ENCODE measurements around the gene MYOCOS.

DNA sequence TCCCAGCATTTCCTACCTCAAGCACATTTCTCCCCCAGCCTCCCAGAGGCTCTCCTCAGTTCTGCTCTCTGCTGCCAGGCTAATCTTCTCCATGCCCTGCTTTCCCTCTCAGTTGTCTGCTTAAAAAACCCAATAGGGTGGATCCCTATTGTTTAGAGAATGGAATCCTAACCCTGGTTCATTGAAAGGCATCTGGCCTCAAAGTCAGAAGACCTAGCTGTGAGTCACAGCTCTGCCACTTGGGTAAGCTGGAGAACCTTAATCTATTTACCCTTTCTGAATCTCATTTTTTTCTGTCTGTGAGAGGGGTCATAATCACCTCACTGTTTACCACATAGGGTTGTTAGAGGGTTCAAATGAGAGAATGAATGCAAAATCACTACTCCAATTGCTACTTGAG, 42.9 kb downstream of the MYOCOS start:
- TF ChIP-seq EP300 (IDR thresholded peaks at IDR 0.05) (no peak), SMC3 (IDR thresholded peaks at IDR 0.05) (no peak)
- TF ChIP-seq, protein P1, sequence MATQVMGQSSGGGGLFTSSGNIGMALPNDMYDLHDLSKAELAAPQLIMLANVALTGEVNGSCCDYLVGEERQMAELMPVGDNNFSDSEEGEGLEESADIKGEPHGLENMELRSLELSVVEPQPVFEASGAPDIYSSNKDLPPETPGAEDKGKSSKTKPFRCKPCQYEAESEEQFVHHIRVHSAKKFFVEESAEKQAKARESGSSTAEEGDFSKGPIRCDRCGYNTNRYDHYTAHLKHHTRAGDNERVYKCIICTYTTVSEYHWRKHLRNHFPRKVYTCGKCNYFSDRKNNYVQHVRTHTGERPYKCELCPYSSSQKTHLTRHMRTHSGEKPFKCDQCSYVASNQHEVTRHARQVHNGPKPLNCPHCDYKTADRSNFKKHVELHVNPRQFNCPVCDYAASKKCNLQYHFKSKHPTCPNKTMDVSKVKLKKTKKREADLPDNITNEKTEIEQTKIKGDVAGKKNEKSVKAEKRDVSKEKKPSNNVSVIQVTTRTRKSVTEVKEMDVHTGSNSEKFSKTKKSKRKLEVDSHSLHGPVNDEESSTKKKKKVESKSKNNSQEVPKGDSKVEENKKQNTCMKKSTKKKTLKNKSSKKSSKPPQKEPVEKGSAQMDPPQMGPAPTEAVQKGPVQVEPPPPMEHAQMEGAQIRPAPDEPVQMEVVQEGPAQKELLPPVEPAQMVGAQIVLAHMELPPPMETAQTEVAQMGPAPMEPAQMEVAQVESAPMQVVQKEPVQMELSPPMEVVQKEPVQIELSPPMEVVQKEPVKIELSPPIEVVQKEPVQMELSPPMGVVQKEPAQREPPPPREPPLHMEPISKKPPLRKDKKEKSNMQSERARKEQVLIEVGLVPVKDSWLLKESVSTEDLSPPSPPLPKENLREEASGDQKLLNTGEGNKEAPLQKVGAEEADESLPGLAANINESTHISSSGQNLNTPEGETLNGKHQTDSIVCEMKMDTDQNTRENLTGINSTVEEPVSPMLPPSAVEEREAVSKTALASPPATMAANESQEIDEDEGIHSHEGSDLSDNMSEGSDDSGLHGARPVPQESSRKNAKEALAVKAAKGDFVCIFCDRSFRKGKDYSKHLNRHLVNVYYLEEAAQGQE (IDR thresholded peaks at IDR 0.05): no peak
- TF ChIP-seq, protein P2, sequence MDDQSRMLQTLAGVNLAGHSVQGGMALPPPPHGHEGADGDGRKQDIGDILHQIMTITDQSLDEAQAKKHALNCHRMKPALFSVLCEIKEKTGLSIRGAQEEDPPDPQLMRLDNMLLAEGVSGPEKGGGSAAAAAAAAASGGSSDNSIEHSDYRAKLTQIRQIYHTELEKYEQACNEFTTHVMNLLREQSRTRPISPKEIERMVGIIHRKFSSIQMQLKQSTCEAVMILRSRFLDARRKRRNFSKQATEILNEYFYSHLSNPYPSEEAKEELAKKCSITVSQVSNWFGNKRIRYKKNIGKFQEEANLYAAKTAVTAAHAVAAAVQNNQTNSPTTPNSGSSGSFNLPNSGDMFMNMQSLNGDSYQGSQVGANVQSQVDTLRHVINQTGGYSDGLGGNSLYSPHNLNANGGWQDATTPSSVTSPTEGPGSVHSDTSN (IDR thresholded peaks at IDR 0.05): no peak
- TF ChIP-seq, protein P3, sequence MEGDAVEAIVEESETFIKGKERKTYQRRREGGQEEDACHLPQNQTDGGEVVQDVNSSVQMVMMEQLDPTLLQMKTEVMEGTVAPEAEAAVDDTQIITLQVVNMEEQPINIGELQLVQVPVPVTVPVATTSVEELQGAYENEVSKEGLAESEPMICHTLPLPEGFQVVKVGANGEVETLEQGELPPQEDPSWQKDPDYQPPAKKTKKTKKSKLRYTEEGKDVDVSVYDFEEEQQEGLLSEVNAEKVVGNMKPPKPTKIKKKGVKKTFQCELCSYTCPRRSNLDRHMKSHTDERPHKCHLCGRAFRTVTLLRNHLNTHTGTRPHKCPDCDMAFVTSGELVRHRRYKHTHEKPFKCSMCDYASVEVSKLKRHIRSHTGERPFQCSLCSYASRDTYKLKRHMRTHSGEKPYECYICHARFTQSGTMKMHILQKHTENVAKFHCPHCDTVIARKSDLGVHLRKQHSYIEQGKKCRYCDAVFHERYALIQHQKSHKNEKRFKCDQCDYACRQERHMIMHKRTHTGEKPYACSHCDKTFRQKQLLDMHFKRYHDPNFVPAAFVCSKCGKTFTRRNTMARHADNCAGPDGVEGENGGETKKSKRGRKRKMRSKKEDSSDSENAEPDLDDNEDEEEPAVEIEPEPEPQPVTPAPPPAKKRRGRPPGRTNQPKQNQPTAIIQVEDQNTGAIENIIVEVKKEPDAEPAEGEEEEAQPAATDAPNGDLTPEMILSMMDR (IDR thresholded peaks at IDR 0.05): no peak

Data from A549 (cell line).